Stimulated activated CD8-positive, alpha-beta memory T cell treated with anti-CD3 and anti-CD28 coated beads, Interleukin-4, amount 100 ng/mL, for 1 hour (primary cell): ENCODE data around the gene CDH4.

Experiments used
- DNase-seq, 2 donors: peaks; one replicate each; pipeline ENCODE4 v3.0.0-alpha.2; 2020; ENCODE audit warnings: low read depth in 2 of 2, low spot score in 1 of 2

CDH4 gene

GRCh38 chr20:61555566-61555965 is 303.5 kb downstream of the CDH4 start:
- DNase-seq: no peak

GRCh38 chr20:61556111-61556510 is 304.1 kb downstream of the CDH4 start:
- DNase-seq: no peak

- no peak for DNase-seq
Observed at GRCh38 chr20:61556673-61557072, 304.6 kb downstream of the CDH4 start.

- DNase-seq: no peak
Observed at GRCh38 chr20:61557621-61558020, 305.6 kb downstream of the CDH4 start.

GRCh38 chr20:61558726-61559125 is 306.7 kb downstream of the CDH4 start:
- no peak for DNase-seq

GRCh38 chr20:61559706-61560315 is 307.8 kb downstream of the CDH4 start:
- no peak for DNase-seq

GRCh38 chr20:61560361-61560853 is 308.3 kb downstream of the CDH4 start:
- DNase-seq: no peak

- no peak for DNase-seq
Observed at GRCh38 chr20:61561111-61561830, 309.2 kb downstream of the CDH4 start.

- DNase-seq: no peak
Observed at GRCh38 chr20:61562491-61562890, 310.4 kb downstream of the CDH4 start.

- DNase-seq: no peak
Observed at GRCh38 chr20:61562897-61563504, 310.9 kb downstream of the CDH4 start.

- DNase-seq: no peak
Observed at GRCh38 chr20:61564628-61565027, 312.6 kb downstream of the CDH4 start.

- no peak for DNase-seq
Observed at GRCh38 chr20:61565791-61566190, 313.7 kb downstream of the CDH4 start.

GRCh38 chr20:61566691-61567090 is 314.6 kb downstream of the CDH4 start:
- DNase-seq: no peak

GRCh38 chr20:61567204-61567603 is 315.1 kb downstream of the CDH4 start:
- no peak for DNase-seq

GRCh38 chr20:61569825-61570224 is 317.8 kb downstream of the CDH4 start:
- DNase-seq: no peak

- DNase-seq: no peak
Observed at GRCh38 chr20:61570646-61571195, 318.7 kb downstream of the CDH4 start.

GRCh38 chr20:61571221-61571620 is 319.2 kb downstream of the CDH4 start:
- no peak for DNase-seq

GRCh38 chr20:61571916-61572711 is 320.1 kb downstream of the CDH4 start:
- DNase-seq: no peak

GRCh38 chr20:61572789-61573188 is 320.7 kb downstream of the CDH4 start:
- no peak for DNase-seq

GRCh38 chr20:61573415-61574305 is 321.6 kb downstream of the CDH4 start:
- DNase-seq: no peak
